Effector memory CD8-positive, alpha-beta T cell (primary cell): ENCODE results near the gene TOMM5.
"Not testable (repeated sequence)": the region's sequence is repeated elsewhere in the genome, so short reads cannot be mapped to it uniquely, and the experiment has no call there.

Experiments used
- ATAC-seq: fragments of 150-1000 bp; cut with Tn5 transposase; replicated peaks from 2 replicates; pipeline ENCODE4 v1.10.0; 2021; ENCODE audit warnings: mild to moderate bottlenecking, moderate library complexity
- DNase-seq, 3 experiments: peaks; one replicate each; pipeline ENCODE4 v3.0.0; 2021
- H3K27ac Mint-ChIP-seq, 2 donors: one replicate each; pipeline ENCODE4 v1.8.0; 2022; ENCODE audit warnings: mild to moderate bottlenecking in 2 of 2, mixed read lengths in 2 of 2, moderate library complexity in 2 of 2
- H3K27me3 Mint-ChIP-seq, 2 donors: one replicate each; pipeline ENCODE4 v1.8.0; 2022; ENCODE audit warnings: mixed read lengths in 2 of 2
- H3K36me3 Mint-ChIP-seq: one replicate; pipeline ENCODE4 v1.8.0; 2022; ENCODE audit warnings: mild to moderate bottlenecking, moderate library complexity, mixed read lengths; ENCODE audit not compliant: insufficient read depth
- H3K4me1 Mint-ChIP-seq, 2 donors: one replicate each; pipeline ENCODE4 v1.8.0; 2022; ENCODE audit warnings: low read depth in 2 of 2, mixed read lengths in 2 of 2
- H3K4me3 Mint-ChIP-seq, 2 donors: one replicate each; pipeline ENCODE4 v1.8.0; 2022; ENCODE audit warnings: mild to moderate bottlenecking in 2 of 2, mixed read lengths in 2 of 2, moderate library complexity in 2 of 2
- H3K9me3 Mint-ChIP-seq, 2 donors: one replicate each; pipeline ENCODE4 v1.8.0; 2022; ENCODE audit warnings: mixed read lengths in 2 of 2

The TOMM5 gene

DNA sequence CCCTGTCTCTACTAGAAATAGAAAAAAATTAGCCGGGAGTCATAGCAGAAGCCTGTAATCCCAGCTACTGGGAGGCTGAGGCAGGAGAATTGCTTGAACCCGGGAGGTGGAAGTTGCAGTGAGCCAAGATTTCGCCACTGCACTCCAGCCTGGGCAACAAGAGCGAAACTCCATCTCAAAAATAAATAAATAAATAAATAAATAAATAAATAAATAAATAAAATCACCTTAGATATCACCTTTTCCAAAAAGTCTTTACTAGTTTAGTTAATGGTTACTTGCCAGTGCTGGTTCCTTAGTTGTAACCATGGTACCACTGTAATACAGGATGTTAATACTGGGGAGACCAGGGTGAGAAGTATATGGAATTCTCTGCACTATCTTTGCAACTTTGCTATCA, 9.7 kb upstream of the TOMM5 start:
- not testable (repeated sequence) for DNase-seq, ATAC-seq, H3K9me3 Mint-ChIP-seq, H3K4me3 Mint-ChIP-seq, H3K36me3 Mint-ChIP-seq, H3K4me1 Mint-ChIP-seq, H3K27ac Mint-ChIP-seq
- H3K27me3 Mint-ChIP-seq = peaks cover 41 to 61% of the 10 kb centered on the region in 2 donors

DNA sequence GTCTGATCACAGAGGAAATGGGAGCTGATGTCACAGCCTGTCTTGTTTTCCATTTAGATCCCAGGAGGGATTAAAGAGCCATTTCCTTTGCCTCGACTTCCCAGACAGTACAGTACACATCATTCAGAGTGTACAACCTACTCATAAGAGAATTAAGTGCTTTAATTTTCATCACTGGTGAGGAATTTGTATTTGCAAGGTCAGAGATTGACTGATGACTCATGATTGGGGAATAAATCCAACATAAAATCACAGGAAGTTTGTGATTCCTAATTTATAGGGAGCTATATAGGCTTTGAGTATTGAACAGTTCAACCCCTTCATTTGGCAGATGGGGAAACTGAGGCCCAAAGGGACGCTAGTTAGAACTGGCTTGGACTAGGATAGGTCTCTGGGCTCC, 4.1 kb upstream of the TOMM5 start:
- no peak overlapping the region for H3K4me3 Mint-ChIP-seq
- no peak for ATAC-seq
- no peak for DNase-seq
- peaks cover 10% of the 10 kb centered on the region for H3K36me3 Mint-ChIP-seq
- no peaks in the 10 kb centered on the region for H3K9me3 Mint-ChIP-seq
- H3K27me3 Mint-ChIP-seq = peaks cover 27 to 35% of the 10 kb centered on the region in 2 donors
- H3K4me1 Mint-ChIP-seq = peaks cover 9 to 15% of the 10 kb centered on the region in 2 donors
- no peak overlapping the region for H3K27ac Mint-ChIP-seq

DNA sequence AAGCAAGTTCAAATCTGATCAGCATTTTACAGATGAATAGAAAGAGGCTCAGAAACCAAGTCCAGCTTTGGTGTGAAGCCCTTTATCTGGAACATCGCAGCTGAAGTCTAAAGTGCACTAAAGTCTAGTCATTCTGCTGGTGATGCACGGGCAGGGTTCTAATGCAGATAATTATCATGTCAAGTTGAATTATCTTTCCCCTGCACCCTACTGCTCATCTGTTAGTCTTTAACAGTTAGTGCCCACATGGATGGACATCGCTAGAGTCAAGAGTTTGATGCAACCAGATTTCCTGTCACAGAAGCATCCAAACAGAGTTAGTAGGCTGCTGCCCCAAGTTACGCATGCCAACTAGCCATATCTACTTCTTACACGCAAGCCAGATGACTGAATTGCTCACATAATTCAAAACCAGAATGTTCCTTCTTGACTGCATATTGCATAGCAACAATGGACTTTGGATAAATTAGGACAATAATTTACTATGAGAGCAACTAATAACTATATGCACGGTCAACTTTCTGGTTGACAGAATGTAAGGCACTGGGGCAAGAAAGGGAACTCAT, 1.6 kb upstream of the TOMM5 start:
- Mint-ChIP-seq H3K4me3 (peak overlapping the region; percentile 97), H3K27me3 (peaks cover 15 to 19% of the 10 kb centered on the region in 2 donors), H3K27ac (peak overlapping the region in 1 of 2 donors; percentile 38), H3K36me3 (peaks cover 12% of the 10 kb centered on the region), H3K9me3 (no peaks in the 10 kb centered on the region), H3K4me1 (peaks cover 27 to 29% of the 10 kb centered on the region in 2 donors)
- ATAC-seq = no peak
- DNase-seq = no peak

DNA sequence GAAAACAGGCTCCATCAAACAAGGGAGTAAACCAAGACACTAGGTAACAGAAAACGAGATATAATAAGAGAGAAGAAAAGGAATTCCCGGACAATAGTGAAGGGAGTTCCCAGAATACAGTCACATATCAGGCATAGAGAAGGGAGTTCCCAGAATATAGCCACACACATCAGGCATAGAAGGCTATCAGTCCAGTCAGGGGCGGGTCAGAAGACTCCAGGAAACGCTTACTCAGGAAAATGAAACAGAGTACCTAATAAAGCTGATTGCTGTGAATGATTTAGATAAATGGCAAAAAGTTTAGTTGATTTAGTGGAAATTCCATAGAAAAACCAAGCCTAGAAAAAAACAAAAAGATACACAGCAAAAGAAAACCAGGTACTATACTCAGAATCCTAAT, 4.9 kb downstream of the TOMM5 start:
- H3K9me3 Mint-ChIP-seq = no peaks in the 10 kb centered on the region
- no peak overlapping the region for H3K4me3 Mint-ChIP-seq
- DNase-seq (no peak), ATAC-seq (no peak)
- H3K36me3 Mint-ChIP-seq = peaks cover 61% of the 10 kb centered on the region
- no peaks in the 10 kb centered on the region for H3K27me3 Mint-ChIP-seq
- no peak overlapping the region for H3K27ac Mint-ChIP-seq
- peaks cover 24 to 29% of the 10 kb centered on the region in 2 donors for H3K4me1 Mint-ChIP-seq

DNA sequence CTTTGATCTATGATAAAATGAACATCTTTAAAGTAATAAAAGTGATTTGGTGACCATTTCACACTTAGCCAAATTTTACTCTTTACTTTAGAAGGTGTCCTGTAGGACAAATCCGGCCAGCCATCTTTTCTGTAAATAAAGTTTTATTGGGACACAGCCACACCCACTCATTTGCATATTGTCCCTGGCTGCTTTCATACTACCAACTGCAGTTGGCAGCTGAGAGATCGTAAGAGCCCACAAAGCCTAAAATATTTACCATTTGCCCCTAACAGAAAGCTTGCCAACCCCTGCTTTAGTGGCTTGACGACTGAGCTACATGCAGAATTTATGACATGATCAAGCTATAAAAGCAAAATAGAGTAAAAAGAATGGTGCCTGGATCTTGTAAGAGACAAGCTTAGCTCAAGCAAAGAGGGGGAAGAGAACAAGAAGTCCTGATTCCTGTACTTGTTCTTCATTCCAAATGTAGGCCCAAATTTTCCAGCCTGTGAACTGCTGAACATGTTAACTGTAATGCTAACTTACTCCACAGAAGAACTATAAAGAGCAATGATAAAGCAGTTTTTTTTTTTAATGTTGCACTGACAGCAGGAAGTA, 8.8 kb downstream of the TOMM5 start:
- Mint-ChIP-seq H3K9me3 (no peaks in the 10 kb centered on the region), H3K27me3 (no peaks in the 10 kb centered on the region), H3K36me3 (peaks cover 51% of the 10 kb centered on the region), H3K27ac (no peak overlapping the region), H3K4me3 (no peak overlapping the region), H3K4me1 (peaks cover 2 to 3% of the 10 kb centered on the region in 2 donors)
- no peak for DNase-seq
- no peak for ATAC-seq

DNA sequence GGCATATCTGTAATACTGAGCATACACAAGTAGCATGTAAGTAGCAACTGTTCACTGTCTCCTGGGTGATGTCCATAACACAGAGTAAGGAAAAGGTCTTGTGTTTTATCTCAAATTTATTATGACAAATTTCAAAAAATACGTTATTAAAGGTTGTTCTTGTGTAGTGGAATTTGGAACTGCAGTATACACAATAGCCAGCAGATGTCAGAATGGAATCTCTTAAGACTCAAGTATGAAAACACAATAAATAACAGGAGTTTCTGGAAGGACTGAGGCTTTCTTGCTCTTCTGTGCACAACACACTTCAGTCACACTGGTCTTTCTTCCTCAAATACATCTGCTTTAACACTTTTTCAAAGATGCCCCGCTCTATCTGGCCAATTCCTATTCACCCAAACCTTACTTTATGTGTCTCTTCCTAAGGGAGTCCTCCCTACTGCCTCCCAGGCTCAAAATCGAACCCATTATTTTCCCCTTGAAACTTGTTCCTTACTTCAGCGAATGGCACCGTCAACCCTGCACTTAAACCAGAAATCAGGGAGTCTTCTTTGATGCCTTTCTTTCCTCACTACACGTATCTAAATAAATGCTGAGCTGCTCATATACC, 9.7 kb downstream of the TOMM5 start:
- no peak for DNase-seq
- H3K27ac Mint-ChIP-seq = no peak overlapping the region
- peaks cover 41% of the 10 kb centered on the region for H3K36me3 Mint-ChIP-seq

DNA sequence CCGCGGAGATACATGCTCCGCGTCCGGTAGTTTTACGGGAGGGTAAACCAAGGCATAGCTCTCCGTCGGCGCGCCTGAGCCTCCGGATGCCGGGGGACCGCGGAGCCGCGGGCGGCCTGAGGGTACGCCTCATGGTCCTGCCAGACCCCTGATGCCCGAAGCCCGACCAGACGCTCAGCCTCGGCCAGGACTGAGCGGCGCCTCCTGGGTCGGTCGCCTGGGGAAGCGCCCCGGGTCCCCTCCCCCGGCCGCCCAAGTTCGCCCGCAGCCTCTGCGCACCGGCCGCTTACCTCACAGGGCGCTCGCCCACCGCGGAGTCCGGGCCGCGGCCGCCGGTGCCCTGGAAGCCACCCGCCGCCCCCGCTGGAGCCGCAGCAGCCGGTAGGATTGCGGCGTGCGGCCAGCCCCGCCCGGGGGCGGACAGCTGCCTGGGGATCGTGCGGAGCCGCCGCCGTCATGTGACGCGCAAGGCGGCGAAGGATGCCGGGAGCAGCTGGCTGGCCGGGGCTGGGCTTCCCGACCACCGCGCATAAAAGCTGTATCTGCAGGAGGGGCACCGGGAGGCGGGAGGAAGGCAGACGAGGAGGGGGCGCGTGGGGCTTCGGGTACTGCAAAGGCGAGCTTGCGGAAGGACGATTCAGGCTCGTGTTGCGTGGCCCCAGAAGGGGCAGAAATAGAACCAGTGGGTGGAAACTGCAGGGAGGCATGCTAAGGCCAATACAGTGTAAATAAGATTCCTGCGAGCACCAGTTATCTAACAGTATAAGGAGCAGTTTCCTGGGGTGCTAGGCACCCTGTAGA, 16.3 kb downstream of the TOMM5 start, which contains the start of gene FBXO10:
Gene FBXO10 (minus strand): TSS at position 460 of the 801 bp plus-strand sequence. CDS start 34,612 bp downstream, outside the sequence.
- peaks cover 13 to 16% of the 10 kb centered on the region in 2 donors for H3K4me1 Mint-ChIP-seq
- peak within 1 kb of the TSS; percentile 35 to 70 for H3K27ac Mint-ChIP-seq
- peak; percentile 86 for ATAC-seq
- H3K27me3 Mint-ChIP-seq = no peaks in the 10 kb centered on the region
- peaks cover 8% of the 10 kb centered on the region for H3K36me3 Mint-ChIP-seq
- H3K4me3 Mint-ChIP-seq = peak within 1 kb of the TSS; percentile 86
- peak in 2 of 3 experiments; percentile 12 to 26 for DNase-seq
- no peaks in the 10 kb centered on the region for H3K9me3 Mint-ChIP-seq

More for the DNA sequence above, 9.7 kb downstream of the TOMM5 start:
- no peak overlapping the region for H3K4me3 Mint-ChIP-seq
- no peaks in the 10 kb centered on the region for H3K9me3 Mint-ChIP-seq
- H3K27me3 Mint-ChIP-seq = no peaks in the 10 kb centered on the region
- peaks cover 2 to 3% of the 10 kb centered on the region in 2 donors for H3K4me1 Mint-ChIP-seq
- ATAC-seq = peak; percentile 69

DNA sequence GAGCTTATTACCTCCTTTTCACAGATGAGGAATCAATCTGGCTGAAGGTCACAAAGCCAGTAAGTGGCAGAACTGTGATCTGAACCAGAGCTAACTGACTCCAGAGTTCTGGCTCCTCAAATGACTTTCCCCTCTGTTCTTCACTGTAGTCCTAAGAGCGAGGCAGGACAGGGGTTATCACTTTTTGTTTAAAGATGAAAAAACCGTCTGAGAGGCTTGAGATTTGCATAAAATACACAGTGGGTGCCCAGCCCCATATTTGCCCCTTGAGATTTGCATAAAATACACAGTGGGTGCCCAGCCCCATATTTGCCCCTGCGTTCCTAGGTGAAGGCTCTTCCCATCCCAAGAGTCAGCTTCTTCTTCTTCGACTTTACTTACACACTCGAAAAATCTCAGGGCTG, 16.9 kb downstream of the TOMM5 start:
- ATAC-seq (peak; percentile 23), DNase-seq (no peak)
- H3K36me3 Mint-ChIP-seq = peaks cover 5% of the 10 kb centered on the region
- H3K4me1 Mint-ChIP-seq = peaks cover 13 to 16% of the 10 kb centered on the region in 2 donors
- no peaks in the 10 kb centered on the region for H3K27me3 Mint-ChIP-seq
- H3K4me3 Mint-ChIP-seq = peak overlapping the region; percentile 66 to 86
- peak overlapping the region; percentile 31 to 70 for H3K27ac Mint-ChIP-seq
- no peaks in the 10 kb centered on the region for H3K9me3 Mint-ChIP-seq

DNA sequence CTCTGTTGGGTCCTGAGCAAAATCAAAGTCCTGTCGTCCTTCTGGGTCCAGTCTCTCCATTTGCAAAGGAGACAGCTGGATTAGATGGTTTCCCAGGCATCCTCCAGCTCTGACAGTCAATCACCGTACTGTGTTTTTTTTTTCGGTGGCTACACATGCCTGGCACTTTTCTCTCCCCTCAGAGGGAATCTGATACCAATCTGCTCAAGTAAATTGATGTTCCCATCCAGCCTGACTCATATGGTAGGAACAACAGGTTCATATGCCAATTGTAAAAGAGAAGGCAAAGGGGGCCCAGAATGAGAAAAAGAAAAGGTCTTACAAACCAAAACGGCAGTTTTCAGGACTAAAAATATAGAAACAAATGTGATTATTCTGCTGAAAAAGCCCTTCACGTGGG, 17.4 kb downstream of the TOMM5 start:
- H3K4me3 Mint-ChIP-seq = peak overlapping the region; percentile 66 to 86
- H3K36me3 Mint-ChIP-seq = peaks cover 5% of the 10 kb centered on the region
- no peaks in the 10 kb centered on the region for H3K27me3 Mint-ChIP-seq
- H3K9me3 Mint-ChIP-seq = no peaks in the 10 kb centered on the region
- no peak for ATAC-seq
- DNase-seq = no peak
- H3K27ac Mint-ChIP-seq = peak overlapping the region in 1 of 2 donors; percentile 31
- peaks cover 13 to 16% of the 10 kb centered on the region in 2 donors for H3K4me1 Mint-ChIP-seq

DNA sequence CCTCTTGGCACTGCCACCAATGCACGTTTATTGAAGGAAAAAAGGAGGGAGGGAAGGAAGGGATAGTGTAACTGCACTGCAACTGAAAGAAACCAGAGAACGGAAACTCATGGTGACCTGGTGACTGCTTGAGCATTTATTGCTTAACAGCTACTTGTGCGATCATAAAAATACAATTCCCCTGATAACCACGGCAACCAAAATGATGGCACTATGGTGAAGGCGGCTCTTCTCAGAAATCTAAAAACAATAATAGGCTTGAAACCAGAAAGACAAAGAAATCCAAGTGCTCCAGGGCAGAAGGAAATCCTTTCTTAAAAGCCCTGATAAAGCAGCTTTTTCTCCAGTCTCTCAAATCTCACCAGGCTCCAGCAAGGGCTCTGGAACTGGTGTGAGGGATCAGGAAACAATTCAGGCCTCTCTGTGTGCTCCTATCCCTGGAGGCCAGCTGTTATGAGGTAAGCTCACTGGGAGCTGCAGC, 18.1 kb downstream of the TOMM5 start:
- no peak for ATAC-seq
- Mint-ChIP-seq H3K27ac (no peak overlapping the region), H3K4me3 (no peak overlapping the region), H3K36me3 (peaks cover 5% of the 10 kb centered on the region), H3K4me1 (peaks cover 13 to 16% of the 10 kb centered on the region in 2 donors), H3K9me3 (no peaks in the 10 kb centered on the region), H3K27me3 (no peaks in the 10 kb centered on the region)
- no peak for DNase-seq

DNA sequence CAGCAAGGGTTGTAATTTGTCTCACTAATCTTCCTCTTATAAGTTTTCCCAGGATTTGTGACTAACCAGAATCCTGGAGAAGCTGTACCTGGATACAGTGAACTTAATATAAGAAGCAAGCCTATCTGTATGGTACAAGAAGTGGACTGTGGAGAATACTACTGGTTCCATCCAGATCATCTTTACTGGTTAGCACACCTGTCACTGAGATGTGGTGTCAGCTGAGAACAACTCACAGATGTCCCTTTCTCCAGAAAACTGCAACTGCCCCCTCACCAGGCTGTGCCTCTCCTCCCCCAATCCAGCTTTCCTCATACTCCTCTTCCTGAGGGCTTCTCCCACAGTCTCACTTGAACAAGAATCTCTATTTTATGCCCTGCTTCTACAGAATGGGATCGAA, 21.1 kb downstream of the TOMM5 start:
- H3K36me3 Mint-ChIP-seq = peaks cover 2% of the 10 kb centered on the region
- H3K27ac Mint-ChIP-seq = peak overlapping the region in 1 of 2 donors; percentile 7
- H3K4me1 Mint-ChIP-seq = peaks cover 5 to 8% of the 10 kb centered on the region in 2 donors
- no peaks in the 10 kb centered on the region for H3K9me3 Mint-ChIP-seq
- no peak for ATAC-seq
- H3K27me3 Mint-ChIP-seq = no peaks in the 10 kb centered on the region
- no peak overlapping the region for H3K4me3 Mint-ChIP-seq
- DNase-seq = no peak

DNA sequence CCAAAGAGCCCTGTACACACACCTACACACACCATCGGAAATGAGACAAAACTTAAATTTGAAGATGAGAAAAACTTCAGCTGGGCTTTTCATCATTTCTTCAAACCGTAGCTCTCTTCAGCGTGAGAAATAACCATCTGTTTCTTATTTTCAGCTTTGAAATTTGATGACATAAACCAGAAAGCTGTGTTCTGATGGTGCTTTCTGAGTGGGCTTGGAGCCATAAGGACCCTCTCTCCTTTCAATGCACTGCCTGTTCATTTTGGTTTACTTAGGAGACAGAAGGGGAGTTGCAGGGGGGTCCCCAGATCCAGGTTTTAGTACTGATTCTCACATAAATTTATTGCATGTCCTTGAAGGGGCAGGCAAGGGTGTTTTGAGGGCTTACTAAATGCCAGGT, 25.7 kb downstream of the TOMM5 start:
- no peak overlapping the region for H3K27ac Mint-ChIP-seq
- DNase-seq (no peak), ATAC-seq (no peak)
- H3K36me3 Mint-ChIP-seq = peaks cover 4% of the 10 kb centered on the region
- H3K27me3 Mint-ChIP-seq = no peaks in the 10 kb centered on the region
- peaks cover 0 to under 1% of the 10 kb centered on the region in 2 donors for H3K4me1 Mint-ChIP-seq
- H3K9me3 Mint-ChIP-seq = no peaks in the 10 kb centered on the region
- H3K4me3 Mint-ChIP-seq = no peak overlapping the region
